Caco-2 (cell line): Measurements from ENCODE around the gene RSRC1. TPM values are rescaled to one million over a fixed set of nuclear protein-coding genes. Genes with fewer than 3 reads are reported as not detected.
"Not testable (repeated sequence)": the region's sequence is repeated elsewhere in the genome, so short reads cannot be mapped to it uniquely, and the experiment has no call there.

ENCODE experiments used
- BruUV-seq: library from RNA; stranded (reverse); fragments of 400-500 nt; replicated peaks from 2 replicates; lab custom pipeline; 2021; lab: Mats Ljungman, UMichigan
- CTCF ChIA-PET: fragments of 300-600 bp; sonication (Branson Sonifier 250); formaldehyde crosslinking; loops from one replicate; lab custom pipeline; 2022; ENCODE audit warnings: antibody characterized with exemption; lab: Charles Lee
- POLR2A ChIA-PET: fragments of 300-600 bp; sonication (Branson Sonifier 250); formaldehyde crosslinking; loops from one replicate; lab custom pipeline; 2022; ENCODE audit warnings: antibody characterized with exemption; lab: Charles Lee
- DNase-seq, 2 experiments: peaks; one replicate each; pipeline versions ENCODE4 v3.0.0 to v3.0.0-alpha.2; 2020 to 2022
- H3K27me3 ChIP-seq: replicated peaks from 2 replicates; pipeline ENCODE4 v1.6.0; 2011; ENCODE audit warnings: low read length; ENCODE audit not compliant: control insufficient read depth, insufficient read depth
- H3K36me3 ChIP-seq: 2 replicates; pipeline ENCODE4 v1.5.1; 2011; ENCODE audit warnings: low read length; ENCODE audit not compliant: control insufficient read depth, insufficient read depth
- H3K4me1 ChIP-seq: fragments of 250-450 bp; sonication (Bioruptor Pico); 2 replicates; pipeline ENCODE4 v1.5.1; 2020; ENCODE audit warnings: mild to moderate bottlenecking
- H3K4me3 ChIP-seq: 2 replicates; pipeline ENCODE4 v1.5.1; 2011; ENCODE audit warnings: low read depth, mild to moderate bottlenecking, control low read depth, low read length
- H3K9me3 ChIP-seq: fragments of 250-450 bp; sonication (Bioruptor Pico); 2 replicates; pipeline ENCODE4 v1.5.1; 2020; ENCODE audit warnings: mild to moderate bottlenecking, moderate library complexity
- H3K27ac Mint-ChIP-seq: one replicate; pipeline ENCODE4 v1.8.0; 2022; ENCODE audit warnings: mixed read lengths; ENCODE audit not compliant: unreplicated experiment
- H3K27me3 Mint-ChIP-seq: one replicate; pipeline ENCODE4 v1.8.0; 2022; ENCODE audit warnings: mixed read lengths; ENCODE audit not compliant: insufficient read depth, unreplicated experiment
- H3K36me3 Mint-ChIP-seq: one replicate; pipeline ENCODE4 v1.8.0; 2022; ENCODE audit warnings: mild to moderate bottlenecking, mixed read lengths; ENCODE audit not compliant: insufficient read depth, unreplicated experiment
- H3K4me1 Mint-ChIP-seq: one replicate; pipeline ENCODE4 v1.8.0; 2022; ENCODE audit warnings: low read depth, mixed read lengths; ENCODE audit not compliant: unreplicated experiment
- H3K4me3 Mint-ChIP-seq: one replicate; pipeline ENCODE4 v1.8.0; 2022; ENCODE audit warnings: mild to moderate bottlenecking, moderate library complexity, mixed read lengths; ENCODE audit not compliant: unreplicated experiment
- H3K9me3 Mint-ChIP-seq: one replicate; pipeline ENCODE4 v1.8.0; 2022; ENCODE audit warnings: mixed read lengths; ENCODE audit not compliant: unreplicated experiment
- intact Hi-C: fragments of 100-400 bp; cut with micrococcal nuclease; formaldehyde crosslinking; loops from one replicate; pipeline ENCODE4 v1.10.0; 2022; ENCODE audit not compliant: unreplicated experiment
- total RNA-seq: library from RNA; stranded (reverse); gene quantifications from 2 replicates; pipeline ENCODE4 v1.2.3, GENCODE V29; 2022
- TF ChIP-seq, protein P1 (sequence below), 2 experiments: fragments of 200-600 bp in 1 of 2; IDR thresholded peaks; 1 replicate in 1 of 2; 2 replicates in 1 of 2; pipeline versions ENCODE4 v1.5.1 to v1.8.0; 2011 to 2022; ENCODE audit warnings: antibody characterized with exemption in 1 of 2, control low read depth in 1 of 2, inconsistent platforms in 1 of 2, low read depth in 1 of 2, low read length in 1 of 2, mild to moderate bottlenecking in 1 of 2, moderate library complexity in 1 of 2; ENCODE audit not compliant: insufficient read depth in 1 of 2, severe bottlenecking in 1 of 2, unreplicated experiment in 1 of 2

The RSRC1 gene
- total RNA-seq, 1 experiment from 2014 or later = 38.4 TPM

DNA sequence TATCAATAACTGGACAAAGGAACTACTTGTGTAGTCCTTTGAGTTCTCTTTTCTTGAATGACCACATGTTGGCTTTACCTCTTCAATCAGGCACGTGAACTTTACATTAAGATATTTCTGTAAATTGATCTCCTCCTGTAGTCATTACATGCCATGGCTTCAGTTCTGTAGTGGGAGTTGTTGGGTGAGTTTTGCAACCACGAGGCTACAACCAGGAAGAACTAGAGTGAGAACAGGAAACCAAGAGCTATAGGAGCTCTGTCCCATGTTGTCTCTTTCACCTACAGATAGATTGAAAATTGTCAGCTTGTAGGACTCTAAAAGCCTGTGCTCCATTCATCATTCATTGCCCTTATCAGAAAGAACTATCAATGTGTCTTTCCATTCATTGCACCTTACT, 2.0 kb downstream of the RSRC1 start:
- no TSS peak for BruUV-seq
- H3K36me3 Mint-ChIP-seq = peaks cover 13% of the 10 kb centered on the region
- H3K9me3 Mint-ChIP-seq = no peaks in the 10 kb centered on the region
- no peak overlapping the region for H3K4me3 Mint-ChIP-seq
- Histone ChIP-seq H3K4me3 (no peak overlapping the region), H3K9me3 (no peaks in the 10 kb centered on the region), H3K27me3 (no peaks in the 10 kb centered on the region; the same call in 1 of the 2 replicates), H3K36me3 (no peaks in the 10 kb centered on the region), H3K4me1 (peaks cover 10% of the 10 kb centered on the region; the same call in 1 of the 2 replicates)
- intact Hi-C loops = loop anchor here (2.0 kb wide), 1 partner anchor 201 kb away; no protein-coding TSS in a partner anchor
- POLR2A ChIA-PET = no interaction called here
- peaks cover 6% of the 10 kb centered on the region for H3K4me1 Mint-ChIP-seq
- TF ChIP-seq, protein P1, sequence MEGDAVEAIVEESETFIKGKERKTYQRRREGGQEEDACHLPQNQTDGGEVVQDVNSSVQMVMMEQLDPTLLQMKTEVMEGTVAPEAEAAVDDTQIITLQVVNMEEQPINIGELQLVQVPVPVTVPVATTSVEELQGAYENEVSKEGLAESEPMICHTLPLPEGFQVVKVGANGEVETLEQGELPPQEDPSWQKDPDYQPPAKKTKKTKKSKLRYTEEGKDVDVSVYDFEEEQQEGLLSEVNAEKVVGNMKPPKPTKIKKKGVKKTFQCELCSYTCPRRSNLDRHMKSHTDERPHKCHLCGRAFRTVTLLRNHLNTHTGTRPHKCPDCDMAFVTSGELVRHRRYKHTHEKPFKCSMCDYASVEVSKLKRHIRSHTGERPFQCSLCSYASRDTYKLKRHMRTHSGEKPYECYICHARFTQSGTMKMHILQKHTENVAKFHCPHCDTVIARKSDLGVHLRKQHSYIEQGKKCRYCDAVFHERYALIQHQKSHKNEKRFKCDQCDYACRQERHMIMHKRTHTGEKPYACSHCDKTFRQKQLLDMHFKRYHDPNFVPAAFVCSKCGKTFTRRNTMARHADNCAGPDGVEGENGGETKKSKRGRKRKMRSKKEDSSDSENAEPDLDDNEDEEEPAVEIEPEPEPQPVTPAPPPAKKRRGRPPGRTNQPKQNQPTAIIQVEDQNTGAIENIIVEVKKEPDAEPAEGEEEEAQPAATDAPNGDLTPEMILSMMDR (IDR thresholded peaks at IDR 0.05; ENCODE audit: insufficient read depth in 1 of 2, low read depth in 1 of 2, low read length in 1 of 2, severe bottlenecking in 1 of 2, unreplicated experiment in 1 of 2) = no peak
- no peak overlapping the region for H3K27ac Mint-ChIP-seq
- CTCF ChIA-PET = no interaction called here
- DNase-seq = no peak
- H3K27me3 Mint-ChIP-seq = peaks cover 3% of the 10 kb centered on the region

DNA sequence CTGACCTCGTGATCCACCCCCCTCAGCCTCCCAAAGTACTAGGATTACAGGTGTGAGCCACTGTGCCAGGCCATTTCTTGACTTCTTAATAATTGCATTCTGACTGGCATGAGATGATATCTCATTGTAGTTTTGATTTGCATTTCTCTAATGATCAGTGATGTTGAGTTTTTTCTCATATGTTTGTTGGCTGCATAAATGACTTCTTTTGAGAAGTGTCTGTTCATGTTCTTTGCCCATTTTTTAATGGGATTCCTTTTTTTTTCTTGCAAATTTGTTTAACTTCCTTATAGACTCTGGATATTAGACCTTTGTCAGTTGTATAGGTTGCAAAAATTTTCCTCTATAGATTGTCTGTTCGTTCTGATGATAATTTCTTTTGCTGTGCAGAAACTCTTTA, 3.7 kb downstream of the RSRC1 start:
- H3K27me3 ChIP-seq, POLR2A ChIA-PET, H3K4me1 ChIP-seq, H3K9me3 Mint-ChIP-seq, H3K27me3 Mint-ChIP-seq, H3K9me3 ChIP-seq, CTCF ChIA-PET, H3K36me3 ChIP-seq, intact Hi-C loops, DNase-seq, H3K27ac Mint-ChIP-seq, H3K4me3 Mint-ChIP-seq, BruUV-seq, H3K4me1 Mint-ChIP-seq, H3K4me3 ChIP-seq: not testable (repeated sequence)
- peaks cover 13% of the 10 kb centered on the region for H3K36me3 Mint-ChIP-seq

DNA sequence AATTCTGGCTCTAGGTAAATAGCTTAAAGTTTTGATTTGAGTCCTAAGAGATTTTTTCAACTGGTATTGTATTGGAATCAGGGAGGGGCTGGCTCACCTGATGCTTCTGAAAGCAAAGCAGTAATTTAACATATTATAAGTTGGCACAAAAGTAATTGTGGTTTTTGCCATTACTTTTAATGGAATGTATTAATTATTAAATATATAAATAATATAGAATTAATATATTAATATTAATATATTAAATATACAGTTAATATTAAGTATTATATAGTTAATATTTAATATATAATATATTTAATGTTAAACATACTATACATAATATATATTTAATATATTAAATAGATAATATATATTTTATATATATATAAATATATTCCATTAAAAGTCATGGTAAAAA, 10.4 kb downstream of the RSRC1 start:
- intact Hi-C loops = no loop called here
- H3K4me3 ChIP-seq = no peak overlapping the region
- no peak for DNase-seq
- POLR2A ChIA-PET = no interaction called here
- no peak overlapping the region for H3K4me3 Mint-ChIP-seq
- H3K9me3 Mint-ChIP-seq = no peaks in the 10 kb centered on the region
- BruUV-seq = no TSS peak
- H3K4me1 ChIP-seq = no peaks in the 10 kb centered on the region
- no peaks in the 10 kb centered on the region for H3K9me3 ChIP-seq
- H3K27me3 Mint-ChIP-seq = no peaks in the 10 kb centered on the region
- H3K27ac Mint-ChIP-seq = no peak overlapping the region
- CTCF ChIA-PET = no interaction called here
- peaks cover 7% of the 10 kb centered on the region for H3K36me3 Mint-ChIP-seq
- TF ChIP-seq, protein P1 (IDR thresholded peaks at IDR 0.05; ENCODE audit: insufficient read depth in 1 of 2, low read depth in 1 of 2, low read length in 1 of 2, severe bottlenecking in 1 of 2, unreplicated experiment in 1 of 2) = no peak
- no peaks in the 10 kb centered on the region for H3K27me3 ChIP-seq
- H3K4me1 Mint-ChIP-seq = no peaks in the 10 kb centered on the region
- H3K36me3 ChIP-seq = no peaks in the 10 kb centered on the region

DNA sequence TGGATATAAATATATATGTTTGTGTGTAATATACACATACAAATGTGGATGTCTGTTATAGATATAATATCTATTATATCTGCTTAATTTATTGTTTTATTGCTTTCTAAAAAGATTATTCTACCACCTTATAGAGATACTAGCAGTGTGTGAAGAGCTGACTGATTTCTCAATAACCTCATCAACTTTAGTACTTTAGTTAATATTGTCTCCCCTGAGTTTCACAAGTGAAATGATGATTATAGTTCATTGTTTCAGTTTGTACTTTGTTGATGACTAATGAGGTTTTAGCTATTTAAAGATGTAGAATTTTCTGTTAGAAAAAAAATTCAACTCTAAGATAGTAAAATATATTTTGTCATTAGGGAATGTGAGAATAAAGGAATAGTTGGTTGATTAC, 11.4 kb downstream of the RSRC1 start:
- POLR2A ChIA-PET = no interaction called here
- Histone ChIP-seq H3K4me1 (no peaks in the 10 kb centered on the region), H3K4me3 (no peak overlapping the region), H3K9me3 (no peaks in the 10 kb centered on the region), H3K36me3 (no peaks in the 10 kb centered on the region), H3K27me3 (no peaks in the 10 kb centered on the region)
- Mint-ChIP-seq H3K36me3 (peaks cover 14% of the 10 kb centered on the region), H3K4me1 (no peaks in the 10 kb centered on the region), H3K27me3 (no peaks in the 10 kb centered on the region), H3K27ac (no peak overlapping the region), H3K9me3 (peaks cover 8% of the 10 kb centered on the region), H3K4me3 (no peak overlapping the region)
- BruUV-seq = no TSS peak
- intact Hi-C loops = no loop called here
- TF ChIP-seq, protein P1 (IDR thresholded peaks at IDR 0.05; ENCODE audit: insufficient read depth in 1 of 2, low read depth in 1 of 2, low read length in 1 of 2, severe bottlenecking in 1 of 2, unreplicated experiment in 1 of 2) = no peak
- no peak for DNase-seq
- CTCF ChIA-PET = no interaction called here

DNA sequence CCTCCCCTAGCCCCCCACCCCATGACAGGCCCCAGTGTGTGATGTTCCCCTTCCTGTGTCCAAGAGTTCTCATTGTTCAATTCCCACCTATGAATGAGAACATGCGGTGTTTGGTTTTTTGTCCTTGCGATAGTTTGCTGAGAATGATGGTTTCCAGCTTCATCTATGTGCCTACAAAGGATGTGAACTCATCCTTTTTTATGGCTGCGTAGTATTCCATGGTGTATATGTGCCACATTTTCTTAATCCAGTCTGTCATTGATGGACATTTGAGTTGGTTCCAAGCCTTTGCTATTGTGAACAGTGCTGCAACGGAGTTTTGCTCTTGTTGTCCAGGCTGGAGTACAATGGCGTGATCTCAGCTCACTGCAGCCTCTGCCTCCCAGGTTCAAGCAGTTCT, 12.8 kb downstream of the RSRC1 start:
- Mint-ChIP-seq H3K9me3 (peaks cover 20% of the 10 kb centered on the region), H3K36me3 (peaks cover 16% of the 10 kb centered on the region)
- H3K9me3 ChIP-seq, CTCF ChIA-PET, intact Hi-C loops, H3K36me3 ChIP-seq, H3K4me3 Mint-ChIP-seq, BruUV-seq, H3K27me3 ChIP-seq, H3K4me1 ChIP-seq, H3K4me3 ChIP-seq, POLR2A ChIA-PET, H3K27ac Mint-ChIP-seq, DNase-seq, H3K27me3 Mint-ChIP-seq, H3K4me1 Mint-ChIP-seq: not testable (repeated sequence)
